Lung microvascular endothelial cell (primary cell): ENCODE measurements around the gene P2RX3. TPM values are rescaled to one million over a fixed set of nuclear protein-coding genes. Genes with fewer than 3 reads are reported as not detected.
"Not testable (repeated sequence)": the region's sequence is repeated elsewhere in the genome, so short reads cannot be mapped to it uniquely, and the experiment has no call there.

ENCODE experiments used
- DNase-seq, 2 donors: peaks; one replicate each; pipeline versions ENCODE4 v3.0.0 to v3.0.0-alpha.2; 2010; ENCODE audit warnings: low read depth in 2 of 2
- total RNA-seq: library from RNA; depleted of rRNA; stranded (reverse); fragments of >200 nt; gene quantifications from 2 replicates; pipeline ENCODE4 v1.2.1, GENCODE V29; 2014

Gene P2RX3
- total RNA-seq, 1 donor from 2014 or later: not detected

- peak; percentile 46 to 50 for DNase-seq
Measured at GRCh38 chr11:57324154-57324885, 13.8 kb upstream of the P2RX3 start.

- DNase-seq: peak; percentile 97
Measured at GRCh38 chr11:57324886-57325734, 13.0 kb upstream of the P2RX3 start, which contains the start of gene TNKS1BP1. TSS of gene TNKS1BP1 (minus strand) at chr11:57324952. CDS start at chr11:57321885, 3,067 bp downstream.

- DNase-seq: peak; percentile 80 to 81
Measured at GRCh38 chr11:57325735-57326048, 12.5 kb upstream of the P2RX3 start.

- DNase-seq: no peak
Measured at GRCh38 chr11:57327721-57328120, 10.4 kb upstream of the P2RX3 start.

- no peak for DNase-seq
Measured at GRCh38 chr11:57330029-57330428, 8.1 kb upstream of the P2RX3 start.

GRCh38 chr11:57331720-57332119 lies 6.4 kb upstream of the P2RX3 start:
- no peak for DNase-seq

GRCh38 chr11:57332694-57333440 lies 5.3 kb upstream of the P2RX3 start:
- no peak for DNase-seq

GRCh38 chr11:57335023-57335342 lies 3.2 kb upstream of the P2RX3 start:
- no peak for DNase-seq

- DNase-seq: peak; percentile 88 to 91
Measured at GRCh38 chr11:57335343-57336110, 2.6 kb upstream of the P2RX3 start, which contains the start of gene SSRP1. TSS of gene SSRP1 (minus strand) at chr11:57335892. CDS start at chr11:57335121, 771 bp downstream.

GRCh38 chr11:57336111-57336666 lies 2.0 kb upstream of the P2RX3 start:
- DNase-seq: no peak

- DNase-seq: not testable (repeated sequence)
Measured at GRCh38 chr11:57336856-57337255, 1.3 kb upstream of the P2RX3 start.

- no peak for DNase-seq
Measured at GRCh38 chr11:57339328-57339727, 1.2 kb downstream of the P2RX3 start.

- DNase-seq: peak; percentile 43 to 60
Measured at GRCh38 chr11:57340039-57340615, 2.0 kb downstream of the P2RX3 start.

GRCh38 chr11:57341250-57341808 lies 3.2 kb downstream of the P2RX3 start:
- DNase-seq: no peak

- DNase-seq: no peak
Measured at GRCh38 chr11:57342702-57343101, 4.5 kb downstream of the P2RX3 start.

GRCh38 chr11:57343825-57344224 lies 5.7 kb downstream of the P2RX3 start:
- DNase-seq: no peak

GRCh38 chr11:57344826-57345225 lies 6.7 kb downstream of the P2RX3 start:
- no peak for DNase-seq

- DNase-seq: peak; percentile 66 to 83
Measured at GRCh38 chr11:57345555-57346211, 7.5 kb downstream of the P2RX3 start.

- no peak for DNase-seq
Measured at GRCh38 chr11:57347336-57347735, 9.2 kb downstream of the P2RX3 start.

- DNase-seq: no peak
Measured at GRCh38 chr11:57348052-57348451, 9.9 kb downstream of the P2RX3 start.
